Measurements from ENCODE around the gene B3GLCT.

- TF ChIP-seq CTCF (IDR thresholded peaks at IDR 0.05) (no peak), POLR2A (IDR thresholded peaks at IDR 0.05) (no peak), POLR2AphosphoS5 (IDR thresholded peaks at IDR 0.05) (no peak)
Observed at GRCh38 chr13:31263346-31263745, 63.6 kb downstream of the B3GLCT start.

Measured in breast epithelium (tissue), 3 donors.